Gastroesophageal sphincter (tissue), 4 donors: ENCODE measurements around the gene TXNDC5. TPM values are rescaled to one million over a fixed set of nuclear protein-coding genes. Genes with fewer than 3 reads are reported as not detected.

Experiments used
- ATAC-seq: fragments of 150-250 bp; one replicate; pipeline ENCODE4 v1.9.1; 2016; ENCODE audit warnings: mild to moderate bottlenecking, moderate library complexity
- H3K27ac ChIP-seq, 4 donors: fragments of 200-600 bp; sonication (generic) in 3 of 4; 1 replicate in 3 of 4; 2 replicates in 1 of 4; pipeline ENCODE4 v1.5.1; 2016 to 2019
- H3K27me3 ChIP-seq: fragments of 200-600 bp; sonication (generic); one replicate; pipeline ENCODE4 v1.5.1; 2019
- H3K36me3 ChIP-seq, 2 donors: fragments of 200-600 bp; sonication (generic); one replicate each; pipeline ENCODE4 v1.5.1; 2019; ENCODE audit warnings: control low read depth in 1 of 2
- H3K4me1 ChIP-seq, 3 donors: fragments of 200-600 bp; sonication (generic); 1 replicate in 2 of 3; 2 replicates in 1 of 3; pipeline ENCODE4 v1.5.1; 2016 to 2019; ENCODE audit warnings: control low read depth in 2 of 3
- H3K4me3 ChIP-seq, 2 donors: fragments of 200-600 bp; sonication (generic); one replicate each; pipeline ENCODE4 v1.5.1; 2019; ENCODE audit warnings: mild to moderate bottlenecking in 1 of 2, moderate library complexity in 1 of 2
- H3K9me3 ChIP-seq, 3 donors: fragments of 200-600 bp; sonication (generic); one replicate each; pipeline ENCODE4 v1.5.1; 2017 to 2019; ENCODE audit warnings: control low read depth in 2 of 3
- EP300 ChIP-seq: sonication (generic); formaldehyde crosslinking; IDR thresholded peaks from one replicate; pipeline ENCODE4 v1.6.1; 2017; ENCODE audit warnings: antibody characterized with exemption, mild to moderate bottlenecking
- POLR2A ChIP-seq, 2 donors: fragments of 450-650 bp; IDR thresholded peaks; one replicate each; pipeline ENCODE4 v1.6.1; 2017; ENCODE audit warnings: antibody characterized with exemption in 2 of 2, mild to moderate bottlenecking in 2 of 2, moderate library complexity in 1 of 2
- POLR2AphosphoS5 ChIP-seq: sonication (generic); formaldehyde crosslinking; IDR thresholded peaks from one replicate; pipeline ENCODE4 v1.6.1; 2017; ENCODE audit warnings: antibody characterized with exemption
- WGBS, 2 donors: methylation state at CpG; one replicate each; pipeline ENCODE4 v1.1.5; 2018; ENCODE audit warnings: low coverage in 1 of 2; 5-methylcytosine and 5-hydroxymethylcytosine counted together
- total RNA-seq, 4 donors: library from RNA; depleted of rRNA; stranded (reverse); fragments of >200 nt; gene quantifications; one replicate each; pipeline ENCODE4 v1.1.0, GENCODE V29; 2016
- TF ChIP-seq, protein P1 (sequence below), 4 experiments: fragments of 200-600 bp in 2 of 4; fragments of 450-650 bp in 2 of 4; sonication (generic) in 1 of 4; IDR thresholded peaks; one replicate each; pipeline ENCODE4 v1.5.1; 2017 to 2019; ENCODE audit warnings: antibody characterized with exemption in 4 of 4, mild to moderate bottlenecking in 2 of 4, moderate library complexity in 2 of 4

The TXNDC5 gene
- total RNA-seq, 4 donors from 2014 or later: 56.5 to 136 (median 100) TPM

DNA sequence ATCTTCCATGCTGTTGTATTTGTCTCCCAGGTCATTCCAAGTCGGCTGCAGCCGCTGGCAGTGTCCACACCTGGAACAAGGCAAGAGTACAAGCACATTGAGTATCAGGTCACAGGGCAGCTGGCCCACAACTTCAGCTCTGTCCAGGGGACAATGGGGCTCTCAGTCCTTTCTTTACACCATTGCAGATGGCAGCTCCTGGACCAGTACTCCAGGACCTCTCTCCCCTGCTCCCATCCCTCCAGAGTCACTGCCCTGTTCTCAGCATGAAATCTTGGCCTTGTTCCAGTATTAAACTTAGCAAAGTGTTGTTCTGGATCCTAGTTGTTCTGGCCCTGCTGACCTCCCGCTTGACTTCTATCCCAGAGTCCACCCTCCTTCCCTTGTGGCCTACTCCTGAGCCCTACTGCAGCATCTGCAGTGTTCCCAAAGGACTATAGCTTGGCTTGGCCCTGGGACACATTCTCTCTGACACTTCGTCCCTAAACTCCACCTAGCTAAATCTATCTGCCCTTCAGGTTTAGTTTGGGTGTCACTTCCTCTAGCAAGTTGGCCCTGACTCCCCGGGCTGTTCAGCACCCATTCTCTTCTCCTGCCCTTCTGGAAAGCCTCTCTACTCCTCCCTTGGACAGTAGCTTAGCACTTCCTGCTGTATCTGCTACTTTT is 5.8 kb downstream of the TXNDC5 start:
- no peak for TF ChIP-seq POLR2AphosphoS5
- no peak for TF ChIP-seq EP300
- TF ChIP-seq, protein P1, sequence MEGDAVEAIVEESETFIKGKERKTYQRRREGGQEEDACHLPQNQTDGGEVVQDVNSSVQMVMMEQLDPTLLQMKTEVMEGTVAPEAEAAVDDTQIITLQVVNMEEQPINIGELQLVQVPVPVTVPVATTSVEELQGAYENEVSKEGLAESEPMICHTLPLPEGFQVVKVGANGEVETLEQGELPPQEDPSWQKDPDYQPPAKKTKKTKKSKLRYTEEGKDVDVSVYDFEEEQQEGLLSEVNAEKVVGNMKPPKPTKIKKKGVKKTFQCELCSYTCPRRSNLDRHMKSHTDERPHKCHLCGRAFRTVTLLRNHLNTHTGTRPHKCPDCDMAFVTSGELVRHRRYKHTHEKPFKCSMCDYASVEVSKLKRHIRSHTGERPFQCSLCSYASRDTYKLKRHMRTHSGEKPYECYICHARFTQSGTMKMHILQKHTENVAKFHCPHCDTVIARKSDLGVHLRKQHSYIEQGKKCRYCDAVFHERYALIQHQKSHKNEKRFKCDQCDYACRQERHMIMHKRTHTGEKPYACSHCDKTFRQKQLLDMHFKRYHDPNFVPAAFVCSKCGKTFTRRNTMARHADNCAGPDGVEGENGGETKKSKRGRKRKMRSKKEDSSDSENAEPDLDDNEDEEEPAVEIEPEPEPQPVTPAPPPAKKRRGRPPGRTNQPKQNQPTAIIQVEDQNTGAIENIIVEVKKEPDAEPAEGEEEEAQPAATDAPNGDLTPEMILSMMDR (IDR thresholded peaks at IDR 0.05): no peak
- no peak for TF ChIP-seq POLR2A (IDR thresholded peaks at IDR 0.05)
- Histone ChIP-seq H3K27ac (no peak overlapping the region), H3K9me3 (no peaks in the 10 kb centered on the region), H3K4me3 (no peak overlapping the region), H3K4me1 (peaks cover 0 to 28% (median 10%) of the 10 kb centered on the region in 3 donors), H3K36me3 (peaks cover 0 to 49% of the 10 kb centered on the region in 2 donors), H3K27me3 (no peaks in the 10 kb centered on the region)
- no peak for ATAC-seq
- 64 to 72% methylated on average over 3 of the region's 5 CpGs for WGBS, 2 donors

DNA sequence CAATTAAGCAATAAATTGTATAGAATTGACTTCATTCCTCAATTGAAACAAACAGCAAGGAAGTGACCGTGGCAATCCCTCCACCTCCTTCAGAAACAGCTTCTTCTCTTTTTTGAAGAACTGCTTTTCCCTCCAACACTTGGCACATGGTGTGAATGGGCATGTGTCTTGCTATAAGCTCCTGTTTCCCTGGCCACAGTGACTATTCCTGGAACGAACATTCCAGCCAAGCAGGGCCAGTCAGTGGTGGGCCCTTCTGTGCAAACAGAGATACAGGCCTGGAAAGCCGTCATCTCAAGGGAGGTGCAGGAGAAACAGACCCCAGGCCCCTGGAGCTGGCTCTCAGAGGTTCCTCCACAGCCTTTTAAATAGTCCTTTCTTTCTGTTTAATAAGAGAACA is 6.9 kb downstream of the TXNDC5 start:
- no peak overlapping the region for H3K4me3 ChIP-seq
- ATAC-seq: no peak
- TF ChIP-seq POLR2A (IDR thresholded peaks at IDR 0.05) (no peak), EP300 (no peak), POLR2AphosphoS5 (no peak)
- TF ChIP-seq, protein P1 (IDR thresholded peaks at IDR 0.05): no peak
- H3K4me1 ChIP-seq: peaks cover 0 to 17% (median 5%) of the 10 kb centered on the region in 3 donors
- H3K36me3 ChIP-seq: peaks cover 0 to 61% of the 10 kb centered on the region in 2 donors
- H3K27ac ChIP-seq: no peak overlapping the region
- 83 to 100% methylated on average over 2 to 3 of the region's 3 CpGs for WGBS, 2 donors
- H3K9me3 ChIP-seq: no peaks in the 10 kb centered on the region
- no peaks in the 10 kb centered on the region for H3K27me3 ChIP-seq

- no peak for ATAC-seq
- TF ChIP-seq EP300 (no peak), POLR2A (IDR thresholded peaks at IDR 0.05) (no peak)
- TF ChIP-seq, protein P1 (IDR thresholded peaks at IDR 0.05): no peak
- 100% methylated on average over 1 of the region's 1 CpG for WGBS, 2 donors
- H3K9me3 ChIP-seq: no peaks in the 10 kb centered on the region
- peaks cover 0 to 69% of the 10 kb centered on the region in 2 donors for H3K36me3 ChIP-seq
- H3K27ac ChIP-seq: no peak overlapping the region
- no peak overlapping the region for H3K4me3 ChIP-seq
- no peaks in the 10 kb centered on the region for H3K27me3 ChIP-seq
- H3K4me1 ChIP-seq: peaks cover 0 to 12% (median 0%) of the 10 kb centered on the region in 3 donors
Observed at GRCh38 chr6:7902867-7903266, 7.7 kb downstream of the TXNDC5 start.

- Histone ChIP-seq H3K4me3 (no peak overlapping the region), H3K27me3 (no peaks in the 10 kb centered on the region), H3K9me3 (no peaks in the 10 kb centered on the region), H3K4me1 (peaks cover 0 to 12% (median 0%) of the 10 kb centered on the region in 3 donors), H3K36me3 (peaks cover 0 to 75% of the 10 kb centered on the region in 2 donors), H3K27ac (no peak overlapping the region)
- no peak for ATAC-seq
- TF ChIP-seq, protein P1 (IDR thresholded peaks at IDR 0.05): no peak
- no peak for TF ChIP-seq POLR2A (IDR thresholded peaks at IDR 0.05)
- TF ChIP-seq EP300: no peak
- TF ChIP-seq POLR2AphosphoS5: no peak
- 88 to 89% methylated on average over 6 to 8 of the region's 8 CpGs for whole genome bisulfite sequencing, 2 donors
Observed at GRCh38 chr6:7902221-7902620, 8.4 kb downstream of the TXNDC5 start.

DNA sequence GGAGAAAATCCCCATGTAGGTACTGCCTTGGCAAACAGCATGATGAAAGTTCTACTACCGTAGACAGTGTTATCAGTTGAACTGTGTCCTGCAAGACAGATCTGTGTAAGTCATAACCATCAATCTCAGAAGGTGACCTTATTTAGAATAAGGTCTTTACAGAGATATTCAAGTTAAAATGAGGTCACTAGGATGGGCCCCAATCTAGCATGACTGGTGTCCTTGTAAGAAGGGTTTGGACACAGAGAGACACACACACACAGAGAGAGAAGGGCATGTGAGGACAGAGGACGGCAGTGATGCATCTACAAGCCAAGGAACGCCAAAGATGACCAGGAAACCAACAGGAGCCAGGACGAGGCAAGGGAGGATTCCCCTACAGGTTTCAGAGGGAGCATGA is 8.8 kb downstream of the TXNDC5 start:
- WGBS, 2 donors: 50 to 75% methylated on average over 1 to 3 of the region's 4 CpGs
- no peaks in the 10 kb centered on the region for H3K27me3 ChIP-seq
- peaks cover 0 to 12% (median 0%) of the 10 kb centered on the region in 3 donors for H3K4me1 ChIP-seq
- no peak overlapping the region for H3K4me3 ChIP-seq
- no peak for ATAC-seq
- no peak for TF ChIP-seq POLR2AphosphoS5
- no peak for TF ChIP-seq POLR2A (IDR thresholded peaks at IDR 0.05)
- TF ChIP-seq, protein P1 (IDR thresholded peaks at IDR 0.05): no peak
- no peak for TF ChIP-seq EP300
- H3K27ac ChIP-seq: no peak overlapping the region
- no peaks in the 10 kb centered on the region for H3K9me3 ChIP-seq
- H3K36me3 ChIP-seq: peaks cover 0 to 80% of the 10 kb centered on the region in 2 donors
